Esophagus squamous epithelium (tissue), 5 donors: ENCODE data around the gene CCDC27. TPM values are rescaled to one million over a fixed set of nuclear protein-coding genes. Genes with fewer than 3 reads are reported as not detected.

ENCODE experiments used
- DNase-seq: peaks from one replicate; lab custom pipeline; 2025; lab: John Stamatoyannopoulos, UW
- H3K27ac ChIP-seq, 4 donors: fragments of 200-600 bp; sonication (generic); one replicate each; pipeline ENCODE4 v1.5.1; 2016 to 2019; ENCODE audit warnings: mild to moderate bottlenecking in 1 of 4
- H3K27me3 ChIP-seq, 4 donors: fragments of 200-600 bp; sonication (generic); 1 replicate in 3 of 4; 2 replicates in 1 of 4; pipeline versions ENCODE4 v1.5.1 to v1.6.0; 2017 to 2021; ENCODE audit warnings: antibody characterized with exemption in 1 of 4
- H3K36me3 ChIP-seq, 3 donors: fragments of 200-600 bp; sonication (generic); one replicate each; pipeline ENCODE4 v1.5.1; 2016 to 2019
- H3K4me1 ChIP-seq, 3 donors: fragments of 200-600 bp; sonication (generic); one replicate each; pipeline ENCODE4 v1.5.1; 2017 to 2019
- H3K4me3 ChIP-seq, 4 donors: fragments of 200-600 bp; sonication (generic); 1 replicate in 3 of 4; 2 replicates in 1 of 4; pipeline ENCODE4 v1.5.1; 2016 to 2019; ENCODE audit warnings: mild to moderate bottlenecking in 2 of 4, moderate library complexity in 1 of 4
- H3K9me3 ChIP-seq, 3 donors: fragments of 200-600 bp; sonication (generic); one replicate each; pipeline ENCODE4 v1.5.1; 2016 to 2019
- CTCF ChIP-seq, 6 experiments: fragments of 450-650 bp in 4 of 6; fragments of 200-600 bp in 2 of 6; sonication (generic) in 2 of 6; IDR thresholded peaks; one replicate each; pipeline ENCODE4 v1.5.1; 2016 to 2019; ENCODE audit warnings: antibody characterized with exemption in 6 of 6, mild to moderate bottlenecking in 4 of 6, moderate library complexity in 4 of 6
- POLR2A ChIP-seq, 4 donors: fragments of 450-650 bp; IDR thresholded peaks; one replicate each; pipeline ENCODE4 v1.6.1; 2017; ENCODE audit warnings: antibody characterized with exemption in 4 of 4, mild to moderate bottlenecking in 4 of 4, moderate library complexity in 3 of 4
- WGBS, 2 donors: methylation state at CpG; one replicate each; pipeline ENCODE4 v1.1.5; 2018; 5-methylcytosine and 5-hydroxymethylcytosine counted together
- intact Hi-C: fragments of 100-400 bp; cut with DNase I; formaldehyde crosslinking; loops from one replicate; pipeline ENCODE4 v1.15.0; 2022
- total RNA-seq, 4 donors: library from RNA; depleted of rRNA; stranded (reverse); fragments of >200 nt; gene quantifications; one replicate each; pipeline ENCODE4 v1.1.0, GENCODE V29; 2016
- donor health status: DM: yes; HTN: yes; CAD: no.

The CCDC27 gene
- total RNA-seq, 4 donors from 2014 or later, result not detected

GRCh38 chr1:3756394-3756793 is 4.1 kb downstream of the CCDC27 start:
- Histone ChIP-seq H3K9me3 (no peaks in the 10 kb centered on the region), H3K4me1 (no peaks in the 10 kb centered on the region), H3K27ac (no peak overlapping the region), H3K36me3 (no peaks in the 10 kb centered on the region), H3K27me3 (peaks cover 0 to 72% (median 0%) of the 10 kb centered on the region in 4 donors), H3K4me3 (no peak overlapping the region)
- intact Hi-C loops, result no loop called here
- no peak for DNase-seq
- 81 to 82% methylated on average over 14 to 18 of the region's 21 CpGs for WGBS, 2 donors
- TF ChIP-seq POLR2A (IDR thresholded peaks at IDR 0.05), result no peak
- TF ChIP-seq CTCF (IDR thresholded peaks at IDR 0.05), result no peak

- WGBS, 2 donors, result 71 to 78% methylated on average over 6 of the region's 6 CpGs
- no peak overlapping the region for H3K4me3 ChIP-seq
- H3K4me1 ChIP-seq, result no peaks in the 10 kb centered on the region
- no peaks in the 10 kb centered on the region for H3K36me3 ChIP-seq
- TF ChIP-seq POLR2A (IDR thresholded peaks at IDR 0.05) (no peak), CTCF (IDR thresholded peaks at IDR 0.05) (no peak)
- no peaks in the 10 kb centered on the region for H3K9me3 ChIP-seq
- peaks cover 0 to 81% (median 0%) of the 10 kb centered on the region in 4 donors for H3K27me3 ChIP-seq
- intact Hi-C loops, result no loop called here
- no peak for DNase-seq
- H3K27ac ChIP-seq, result no peak overlapping the region
Measured at GRCh38 chr1:3759164-3759563, 6.9 kb downstream of the CCDC27 start.

GRCh38 chr1:3759796-3760195 is 7.5 kb downstream of the CCDC27 start:
- H3K9me3 ChIP-seq, result no peaks in the 10 kb centered on the region
- no peak for TF ChIP-seq CTCF (IDR thresholded peaks at IDR 0.05)
- 45 to 55% methylated on average over 6 of the region's 6 CpGs for WGBS, 2 donors
- H3K27ac ChIP-seq, result no peak overlapping the region
- no peak for DNase-seq
- H3K27me3 ChIP-seq, result peaks cover 0 to 75% (median 0%) of the 10 kb centered on the region in 4 donors
- H3K4me3 ChIP-seq, result no peak overlapping the region
- no peaks in the 10 kb centered on the region for H3K4me1 ChIP-seq
- H3K36me3 ChIP-seq, result no peaks in the 10 kb centered on the region
- intact Hi-C loops, result no loop called here

- peaks cover 0 to 59% (median 0%) of the 10 kb centered on the region in 4 donors for H3K27me3 ChIP-seq
- 68 to 85% methylated on average over 6 to 11 of the region's 17 CpGs for WGBS, 2 donors
- DNase-seq, result no peak
Measured at GRCh38 chr1:3761296-3762010, 9.2 kb downstream of the CCDC27 start.

More at GRCh38 chr1:3761296-3762010, 9.2 kb downstream of the CCDC27 start:
- no peak overlapping the region for H3K27ac ChIP-seq
- TF ChIP-seq CTCF (IDR thresholded peaks at IDR 0.05) (no peak), POLR2A (IDR thresholded peaks at IDR 0.05) (no peak)
- H3K4me1 ChIP-seq, result no peaks in the 10 kb centered on the region
- no peaks in the 10 kb centered on the region for H3K36me3 ChIP-seq
- no peaks in the 10 kb centered on the region for H3K9me3 ChIP-seq
- intact Hi-C loops, result no loop called here
- H3K4me3 ChIP-seq, result no peak overlapping the region
